22Rv1 (cell line): Measurements from ENCODE around the gene RNASE12.
"Not testable (repeated sequence)": the region's sequence is repeated elsewhere in the genome, so short reads cannot be mapped to it uniquely, and the experiment has no call there.

Experiments
- H3K27ac ChIP-seq: fragments of 450-650 bp; 2 replicates; pipeline ENCODE4 v1.5.1; 2017
- ZFX ChIP-seq: fragments of 450-650 bp; IDR thresholded peaks from 2 replicates; pipeline ENCODE4 v1.6.1; 2017; ENCODE audit warnings: antibody characterized with exemption, borderline replicate concordance
- TF ChIP-seq, protein P1 (sequence below): fragments of 450-650 bp; IDR thresholded peaks from 2 replicates; pipeline ENCODE4 v1.5.1; 2017; ENCODE audit warnings: mild to moderate bottlenecking

RNASE12 gene

DNA sequence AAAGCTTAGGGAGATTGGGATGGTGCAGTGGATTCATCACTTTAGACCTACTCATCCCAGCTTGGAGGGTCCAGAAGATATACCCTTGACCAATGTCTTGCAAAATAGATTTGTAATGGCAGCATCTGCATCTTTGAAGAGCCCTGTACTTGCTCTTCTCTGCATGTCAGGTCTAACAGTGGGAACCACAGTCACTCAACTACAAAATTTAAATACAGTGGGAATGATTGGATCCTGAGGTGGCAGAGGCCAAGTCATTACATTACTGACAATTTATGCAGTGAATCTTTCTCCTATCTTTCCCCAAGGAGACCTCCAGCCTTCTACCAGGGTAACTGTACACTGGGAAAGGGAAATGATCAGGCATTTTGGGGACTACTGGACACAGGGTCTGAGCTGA lies 22.1 kb downstream of the RNASE12 start:
- no peak overlapping the region for H3K27ac ChIP-seq
- no peak for TF ChIP-seq ZFX
- TF ChIP-seq, protein P1, sequence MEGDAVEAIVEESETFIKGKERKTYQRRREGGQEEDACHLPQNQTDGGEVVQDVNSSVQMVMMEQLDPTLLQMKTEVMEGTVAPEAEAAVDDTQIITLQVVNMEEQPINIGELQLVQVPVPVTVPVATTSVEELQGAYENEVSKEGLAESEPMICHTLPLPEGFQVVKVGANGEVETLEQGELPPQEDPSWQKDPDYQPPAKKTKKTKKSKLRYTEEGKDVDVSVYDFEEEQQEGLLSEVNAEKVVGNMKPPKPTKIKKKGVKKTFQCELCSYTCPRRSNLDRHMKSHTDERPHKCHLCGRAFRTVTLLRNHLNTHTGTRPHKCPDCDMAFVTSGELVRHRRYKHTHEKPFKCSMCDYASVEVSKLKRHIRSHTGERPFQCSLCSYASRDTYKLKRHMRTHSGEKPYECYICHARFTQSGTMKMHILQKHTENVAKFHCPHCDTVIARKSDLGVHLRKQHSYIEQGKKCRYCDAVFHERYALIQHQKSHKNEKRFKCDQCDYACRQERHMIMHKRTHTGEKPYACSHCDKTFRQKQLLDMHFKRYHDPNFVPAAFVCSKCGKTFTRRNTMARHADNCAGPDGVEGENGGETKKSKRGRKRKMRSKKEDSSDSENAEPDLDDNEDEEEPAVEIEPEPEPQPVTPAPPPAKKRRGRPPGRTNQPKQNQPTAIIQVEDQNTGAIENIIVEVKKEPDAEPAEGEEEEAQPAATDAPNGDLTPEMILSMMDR = no peak

DNA sequence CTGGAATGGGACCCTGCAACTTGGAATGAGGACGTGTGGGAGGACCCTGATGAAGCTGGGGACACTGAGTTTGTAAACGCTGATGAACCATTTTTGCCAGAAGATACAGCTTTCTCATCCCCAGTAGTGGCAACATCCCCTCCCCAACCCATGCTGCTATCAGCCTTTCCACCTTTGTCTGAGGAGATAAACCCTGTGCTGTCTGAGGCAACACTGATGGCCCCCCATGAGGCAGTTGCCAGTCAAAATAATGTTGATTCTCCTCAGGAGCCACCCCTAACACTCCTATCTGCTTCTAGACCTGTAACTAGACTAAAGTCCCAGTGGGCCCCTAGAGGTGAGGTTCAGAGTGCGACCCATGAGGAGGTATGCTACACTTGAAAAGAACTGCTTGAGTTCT lies 22.8 kb downstream of the RNASE12 start:
- TF ChIP-seq, protein P1 = no peak
- TF ChIP-seq ZFX = no peak
- no peak overlapping the region for H3K27ac ChIP-seq

- H3K27ac ChIP-seq = not testable (repeated sequence)
Measured at GRCh38 chr14:20567199-20567598, 24.0 kb downstream of the RNASE12 start.

GRCh38 chr14:20564501-20564997 lies 26.6 kb downstream of the RNASE12 start:
- TF ChIP-seq ZFX = no peak
- no peak overlapping the region for H3K27ac ChIP-seq

GRCh38 chr14:20563971-20564370 lies 27.2 kb downstream of the RNASE12 start:
- H3K27ac ChIP-seq = no peak overlapping the region
- no peak for TF ChIP-seq ZFX
- TF ChIP-seq, protein P1 = no peak

- TF ChIP-seq, protein P1 = no peak
- no peak for TF ChIP-seq ZFX
- H3K27ac ChIP-seq = no peak within 1 kb of the TSS
Measured at GRCh38 chr14:20560961-20561360, 30.2 kb downstream of the RNASE12 start, which contains the start of gene RNASE9. Gene RNASE9, minus strand, starts transcription at chr14:20561047.

- TF ChIP-seq, protein P1 = no peak
- TF ChIP-seq ZFX = no peak
- H3K27ac ChIP-seq = no peak overlapping the region
Measured at GRCh38 chr14:20559461-20559904, 31.7 kb downstream of the RNASE12 start.

GRCh38 chr14:20557212-20557542 lies 34.0 kb downstream of the RNASE12 start:
- TF ChIP-seq, protein P1 = no peak
- no peak for TF ChIP-seq ZFX
- no peak overlapping the region for H3K27ac ChIP-seq
